Amniotic epithelial cell (primary cell): ENCODE data around the gene ASB17.
A peak's percentile ranks its signal among the peaks of the same experiment; 100 is the strongest.
"Not testable (repeated sequence)": the region's sequence is repeated elsewhere in the genome, so short reads cannot be mapped to it uniquely, and the experiment has no call there.

ENCODE experiments used
- DNase-seq: peaks from one replicate; pipeline ENCODE4 v3.0.0-alpha.2; 2010; ENCODE audit warnings: low read depth

ASB17 gene, protein sequence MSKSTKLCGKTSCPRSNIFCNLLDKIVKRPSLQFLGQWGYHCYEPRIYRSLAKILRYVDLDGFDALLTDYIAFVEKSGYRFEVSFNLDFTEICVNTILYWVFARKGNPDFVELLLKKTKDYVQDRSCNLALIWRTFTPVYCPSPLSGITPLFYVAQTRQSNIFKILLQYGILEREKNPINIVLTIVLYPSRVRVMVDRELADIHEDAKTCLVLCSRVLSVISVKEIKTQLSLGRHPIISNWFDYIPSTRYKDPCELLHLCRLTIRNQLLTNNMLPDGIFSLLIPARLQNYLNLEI

DNA sequence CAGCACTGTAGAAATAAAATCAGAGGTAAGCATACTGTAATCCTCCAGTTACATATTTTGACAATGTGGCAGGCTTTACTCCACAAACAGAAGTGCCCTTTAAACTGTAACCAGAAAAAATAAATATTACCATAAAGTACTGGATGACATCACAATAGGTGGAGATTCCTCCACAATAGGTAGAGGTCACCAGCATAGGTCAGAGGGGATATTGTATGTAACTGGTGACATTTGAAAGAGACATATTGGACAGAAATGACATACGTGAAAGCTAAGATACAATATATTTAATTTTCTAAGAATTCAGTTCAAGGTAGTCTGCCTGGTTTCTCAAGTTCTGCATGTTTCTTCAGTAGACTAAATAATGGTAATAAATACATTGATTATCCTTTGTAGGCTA, at the start of gene ASB17:
TSS of gene ASB17 (minus strand) at position 101 of the 400 bp plus-strand sequence. CDS start 113 bp downstream, outside the sequence.
- DNase-seq: no peak

DNA sequence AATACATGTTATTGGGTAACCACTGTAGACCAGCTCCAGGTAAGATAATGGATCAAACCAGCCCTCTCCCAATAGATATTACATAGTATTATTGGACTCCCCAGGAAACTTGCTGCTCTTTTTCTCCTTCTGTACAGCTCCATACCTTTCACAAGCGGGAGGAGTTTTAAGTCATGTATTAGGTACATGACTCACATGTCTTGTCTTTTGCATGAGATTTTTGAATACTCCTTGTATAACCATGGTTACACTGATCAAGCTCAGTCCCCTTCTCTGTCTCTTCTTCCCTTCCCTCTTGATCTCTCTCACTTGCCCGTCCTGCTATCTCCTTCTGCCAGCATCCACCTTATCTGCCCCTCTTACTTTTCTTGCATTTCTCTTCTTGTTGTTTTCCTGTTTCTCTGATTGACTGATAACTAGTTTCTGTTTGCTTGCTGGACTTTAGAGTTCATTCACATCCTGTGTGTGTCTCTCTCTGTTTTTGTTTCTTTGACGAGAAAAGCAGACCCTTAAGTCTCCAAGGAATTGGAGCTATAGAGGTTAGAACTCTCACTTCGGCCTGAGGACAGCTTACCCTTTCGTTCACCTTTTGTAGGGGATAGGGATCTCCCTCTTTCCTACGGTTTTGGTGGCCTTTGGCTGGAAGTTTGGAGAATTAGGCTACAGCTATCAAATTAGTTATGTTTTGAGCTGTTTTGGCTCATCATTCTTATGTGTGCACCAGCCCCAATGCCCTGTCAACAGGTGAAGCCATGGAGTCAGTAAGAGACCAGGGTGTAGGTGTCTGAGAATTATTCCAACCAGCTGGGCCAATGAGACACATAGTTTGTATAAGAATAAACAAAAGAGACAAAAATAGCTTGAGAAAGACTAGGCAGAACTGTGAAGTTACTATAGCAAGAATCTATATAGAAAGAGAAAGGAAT, 49.0 kb upstream of the ASB17 start:
- no peak for DNase-seq

DNA sequence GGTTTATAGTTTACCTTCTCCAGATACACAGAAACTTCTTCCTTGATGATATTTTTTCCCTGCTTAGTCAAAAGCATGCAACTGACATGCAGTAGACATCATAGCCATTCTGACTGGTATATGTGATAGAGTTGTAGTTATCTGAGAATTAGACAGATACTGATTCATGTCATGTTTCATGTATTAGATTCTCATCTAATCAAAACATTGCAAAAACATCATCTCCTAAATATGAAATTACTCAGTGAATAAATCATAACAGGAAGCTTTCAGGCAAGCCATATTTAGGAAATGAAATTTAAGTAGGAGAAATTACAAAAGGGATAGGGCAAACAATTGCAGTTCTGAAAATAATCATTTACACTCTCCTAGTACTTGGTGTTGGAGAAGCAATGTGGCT, 38.4 kb upstream of the ASB17 start:
- no peak for DNase-seq

DNA sequence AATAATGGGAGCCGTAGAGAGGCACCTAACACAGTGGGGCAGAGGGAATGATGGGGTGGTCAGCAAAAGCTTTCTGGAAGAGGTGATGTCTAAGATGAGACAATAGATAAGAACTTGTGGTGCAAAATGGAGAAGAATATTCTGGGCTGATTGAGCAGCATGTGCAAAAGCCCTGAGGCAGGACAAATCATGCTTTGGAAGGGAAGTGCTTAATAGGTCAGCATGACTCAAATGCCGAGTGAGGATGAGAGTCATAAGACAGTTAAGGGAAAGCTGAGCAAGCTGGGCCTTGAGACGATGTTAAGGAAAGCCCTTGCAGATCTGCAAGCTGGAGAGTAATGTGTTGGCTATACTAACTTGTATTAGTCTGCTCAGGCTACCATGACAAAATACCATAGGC, 37.3 kb upstream of the ASB17 start:
- DNase-seq: no peak

DNA sequence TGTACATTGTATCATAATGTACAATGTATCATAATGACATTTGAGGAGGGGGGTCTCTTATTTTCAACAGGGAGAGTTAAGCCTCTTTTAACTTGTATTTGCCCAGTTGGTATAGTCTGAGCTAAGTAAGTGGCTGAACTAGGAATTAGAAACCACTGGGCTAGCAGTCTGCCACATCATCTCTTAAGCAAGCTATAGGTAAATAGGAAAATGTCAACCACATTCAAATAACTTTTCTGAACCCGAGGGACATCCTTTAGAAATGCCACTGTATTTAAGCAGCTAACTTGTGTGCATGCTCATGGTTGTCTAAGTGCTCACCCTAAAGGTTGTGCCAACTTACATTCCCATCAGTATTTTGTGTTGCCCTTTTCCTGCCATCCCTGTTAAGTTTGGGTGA, 35.5 kb upstream of the ASB17 start:
- no peak for DNase-seq

DNA sequence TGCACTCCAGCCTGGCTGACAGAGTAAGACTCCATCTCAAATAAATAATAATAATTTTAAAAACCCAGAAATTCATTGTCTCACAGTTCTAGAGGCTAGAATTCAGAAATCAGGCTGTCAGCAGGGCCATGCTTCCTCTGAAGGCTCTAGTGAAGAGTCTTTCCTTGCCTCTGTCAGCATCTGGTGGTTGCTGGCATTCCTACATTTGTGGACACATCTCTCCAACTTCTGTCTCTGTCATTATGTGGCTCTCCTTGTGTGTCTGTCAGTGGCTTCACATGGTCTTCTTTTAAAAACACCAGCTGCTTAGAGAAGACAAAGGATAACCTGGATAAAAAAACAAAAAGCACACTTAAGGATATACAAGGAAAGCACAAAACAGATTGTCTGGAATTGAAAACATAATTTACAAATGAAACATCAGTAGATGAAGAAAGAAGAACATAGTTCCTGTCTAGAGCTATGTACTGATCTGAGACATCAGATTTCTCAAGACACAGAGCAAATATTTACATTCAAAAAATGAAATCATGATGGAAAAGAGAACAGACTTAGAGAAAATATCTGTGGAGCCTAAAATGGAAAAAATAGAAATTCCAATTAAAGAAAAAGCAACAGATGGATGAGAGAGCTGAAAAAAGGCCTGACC, 32.7 kb upstream of the ASB17 start:
- DNase-seq: peak; percentile 49

DNA sequence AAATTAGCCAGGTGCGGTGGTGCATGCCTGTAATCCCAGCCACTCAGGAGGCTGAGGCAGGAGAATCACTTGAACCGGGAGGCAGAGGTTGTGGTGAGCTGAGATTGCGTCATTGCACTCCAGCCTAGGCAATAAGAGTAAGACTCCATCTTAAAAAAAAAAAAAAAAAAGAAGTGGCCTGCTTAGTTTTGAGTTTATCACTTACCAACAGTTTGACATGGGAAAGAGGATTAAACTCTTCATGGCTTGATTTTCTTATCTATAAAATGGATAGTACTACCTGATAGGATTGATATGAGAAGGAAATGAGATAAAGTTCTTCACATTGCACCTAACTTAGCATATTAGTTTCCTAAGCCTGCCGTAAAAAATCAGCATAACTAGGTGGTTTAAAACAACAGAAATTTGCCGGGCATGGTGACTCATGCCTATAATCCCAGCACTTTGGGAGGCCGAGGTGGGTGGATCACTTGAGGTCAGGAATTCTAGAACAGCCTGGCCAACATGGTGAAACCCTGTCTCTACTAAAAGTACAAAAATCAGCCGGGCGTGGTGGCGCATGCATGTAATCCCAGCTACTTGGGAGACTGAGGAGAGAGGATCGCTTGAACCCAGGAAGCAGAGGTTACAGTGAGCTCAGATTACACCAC, 32.0 kb upstream of the ASB17 start:
- DNase-seq: peak; percentile 92

DNA sequence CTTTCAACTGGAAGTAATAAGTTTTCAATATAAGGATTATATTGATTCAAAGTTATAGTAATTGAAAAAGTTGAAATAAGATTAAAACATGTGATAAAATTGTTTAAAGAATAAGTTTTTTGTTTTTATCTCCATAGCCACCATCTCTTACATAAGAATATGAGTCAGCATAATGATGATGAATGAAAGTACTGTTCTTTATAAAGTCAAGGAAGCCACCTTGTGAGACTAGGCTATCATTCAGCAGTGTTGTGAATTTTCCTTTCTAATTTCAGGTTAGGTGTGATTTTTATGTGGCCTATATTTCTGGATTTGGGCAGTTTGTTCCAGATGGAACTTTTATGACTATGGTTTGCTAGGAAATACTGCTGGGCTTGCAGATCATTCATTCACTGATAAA, 22.4 kb upstream of the ASB17 start:
- DNase-seq: peak; percentile 45

DNA sequence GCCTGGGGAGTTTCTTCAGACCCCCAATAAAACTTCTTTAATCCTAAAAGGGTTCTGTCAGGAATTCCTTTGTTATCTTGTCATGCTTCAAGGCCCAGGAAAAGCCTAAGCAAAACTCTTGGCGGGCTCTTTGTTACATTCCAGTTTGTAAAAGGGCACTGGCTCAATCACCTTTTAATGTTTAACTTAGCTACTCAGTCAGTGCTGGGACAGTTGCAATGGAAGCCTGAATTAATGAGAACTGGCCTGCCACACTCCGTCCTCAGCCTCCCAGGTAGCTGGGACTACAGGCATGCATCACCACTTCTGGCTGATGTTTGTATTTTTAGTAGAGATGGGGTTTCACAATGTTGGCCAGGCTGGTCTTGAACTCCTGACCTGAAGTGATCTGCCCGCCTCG, 21.3 kb upstream of the ASB17 start:
- DNase-seq: no peak

DNA sequence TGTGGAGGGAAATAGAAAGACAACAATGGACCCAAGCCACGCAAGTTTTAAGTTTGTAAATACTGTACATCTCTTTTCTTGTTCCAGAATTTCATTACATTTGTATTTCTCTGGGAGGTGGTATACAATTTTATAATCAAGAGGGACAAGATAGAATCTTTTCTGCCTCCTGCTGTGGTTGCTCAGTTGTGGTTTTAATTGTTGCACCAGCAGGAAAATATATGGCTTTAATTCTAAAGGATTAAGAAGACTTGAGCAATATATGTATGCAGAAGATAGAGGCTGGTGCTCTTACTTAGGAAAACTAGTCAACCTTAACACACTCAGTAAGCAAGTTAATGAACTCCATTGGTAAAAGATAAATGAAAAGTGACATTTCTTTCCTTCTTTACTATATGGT, 19.8 kb upstream of the ASB17 start:
- DNase-seq: peak; percentile 66

DNA sequence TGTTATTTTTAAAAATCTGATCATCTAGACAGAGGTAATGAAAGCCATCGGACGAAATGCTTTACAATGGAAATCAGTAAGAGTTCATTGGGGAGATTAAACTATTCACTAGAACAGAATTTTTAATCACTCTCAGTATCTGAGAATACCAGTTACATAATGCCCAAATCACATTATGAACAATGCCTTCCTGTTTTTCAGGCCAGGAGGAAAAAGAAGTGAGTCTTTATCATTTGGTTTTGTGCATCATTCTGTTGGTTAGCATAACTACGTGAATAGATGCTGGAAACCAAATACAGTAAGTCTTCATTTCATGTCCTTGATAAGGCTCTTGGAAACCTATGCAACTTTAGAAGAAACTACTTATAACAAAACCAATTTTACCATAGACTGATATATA, 18.0 kb upstream of the ASB17 start:
- DNase-seq: no peak

DNA sequence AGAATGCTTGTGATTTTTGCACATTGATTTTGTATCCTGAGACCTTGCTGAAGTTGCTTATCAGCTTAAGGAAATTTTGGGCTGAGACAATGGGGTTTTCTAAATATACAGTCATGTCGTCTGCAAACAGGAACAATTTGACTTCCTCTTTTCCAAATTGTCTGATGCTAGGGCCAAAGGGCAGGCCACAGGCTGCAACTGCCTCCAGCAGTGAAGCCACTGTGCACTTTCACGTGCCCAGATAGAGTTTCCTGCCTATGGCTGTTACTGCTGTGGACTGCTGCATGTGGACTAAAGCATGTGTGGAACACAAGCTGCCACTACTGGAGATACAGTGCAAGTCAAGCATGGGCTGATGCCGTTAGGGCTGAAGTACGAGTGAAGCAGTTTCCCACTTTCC, 10.8 kb upstream of the ASB17 start:
- DNase-seq: not testable (repeated sequence)

DNA sequence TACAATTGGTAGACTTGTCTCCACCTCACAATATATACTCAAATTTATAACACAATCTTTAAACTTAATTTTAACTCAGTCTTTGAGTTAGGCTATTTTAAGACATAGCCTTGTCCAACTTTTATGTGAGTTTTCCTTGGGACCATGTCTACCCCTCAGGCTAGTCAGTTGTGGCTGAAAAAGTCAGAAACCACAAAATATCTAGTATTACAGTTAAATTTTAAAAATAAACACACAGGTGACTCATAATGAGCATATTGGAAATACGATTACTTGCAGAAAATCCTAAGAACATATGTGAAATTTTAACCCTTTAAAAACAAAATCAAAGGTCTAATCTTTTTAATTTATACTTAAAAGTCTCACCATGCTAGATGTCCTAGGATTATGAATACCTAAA, 4.8 kb upstream of the ASB17 start:
- DNase-seq: peak; percentile 15

DNA sequence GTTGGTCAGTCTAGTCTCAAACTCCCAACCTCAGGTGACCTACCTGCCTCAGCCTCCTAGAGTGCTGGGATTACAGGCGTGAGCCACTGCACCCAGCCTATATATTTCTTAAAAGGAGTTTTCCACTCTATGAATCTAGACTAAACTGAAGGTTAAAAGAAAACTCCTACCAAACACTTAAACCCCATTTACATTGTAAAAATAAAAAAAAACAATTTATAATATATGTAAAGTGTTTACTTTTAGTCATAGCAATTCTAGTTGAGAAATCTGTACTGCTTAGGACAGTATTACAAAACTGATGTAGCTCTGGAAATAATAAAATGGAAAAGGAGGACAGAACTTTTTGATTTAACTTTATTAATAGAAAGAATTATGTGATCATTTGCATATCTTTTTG, 9.5 kb downstream of the ASB17 start:
- no peak for DNase-seq

DNA sequence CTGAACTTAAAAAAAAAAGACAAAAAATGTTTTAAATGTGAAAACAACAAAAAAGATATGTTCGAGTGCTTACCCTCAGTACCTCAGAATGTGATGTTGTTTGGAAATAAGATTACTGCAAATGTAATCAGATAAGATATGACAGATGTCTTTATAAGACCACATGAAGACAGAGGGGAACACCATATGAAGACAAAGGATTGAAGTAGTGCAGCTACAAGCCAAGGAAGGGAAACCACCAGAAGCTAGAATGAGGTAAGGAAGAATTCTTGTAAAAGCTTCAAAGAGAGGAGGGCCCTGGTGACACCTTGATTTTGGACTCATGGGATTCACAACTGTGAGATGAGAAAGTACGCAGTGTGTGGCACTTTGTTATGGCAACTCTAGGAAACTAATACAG, 15.4 kb downstream of the ASB17 start:
- DNase-seq: no peak

DNA sequence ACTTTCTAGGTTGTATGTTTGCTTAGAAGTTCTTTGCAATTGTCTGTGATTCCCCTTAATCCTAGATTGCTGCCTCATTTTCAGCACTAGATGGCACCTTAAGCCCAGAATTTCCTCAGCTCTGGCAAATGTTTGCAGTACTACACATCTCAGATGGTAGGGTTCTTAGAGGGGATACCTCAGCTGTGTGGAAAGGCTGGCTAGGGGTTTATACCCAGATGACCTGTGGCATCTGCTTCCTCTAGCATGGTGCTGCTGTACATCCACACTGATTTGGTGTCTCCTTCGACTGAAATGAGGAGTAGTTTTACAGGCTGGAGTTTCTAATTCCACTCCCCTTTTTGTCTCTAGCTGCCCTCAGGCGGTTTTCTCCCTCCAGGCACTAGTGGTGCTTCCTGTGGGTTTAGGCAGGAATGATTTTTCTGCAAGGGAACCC, 23.5 kb downstream of the ASB17 start:
- DNase-seq: peak; percentile 64

DNA sequence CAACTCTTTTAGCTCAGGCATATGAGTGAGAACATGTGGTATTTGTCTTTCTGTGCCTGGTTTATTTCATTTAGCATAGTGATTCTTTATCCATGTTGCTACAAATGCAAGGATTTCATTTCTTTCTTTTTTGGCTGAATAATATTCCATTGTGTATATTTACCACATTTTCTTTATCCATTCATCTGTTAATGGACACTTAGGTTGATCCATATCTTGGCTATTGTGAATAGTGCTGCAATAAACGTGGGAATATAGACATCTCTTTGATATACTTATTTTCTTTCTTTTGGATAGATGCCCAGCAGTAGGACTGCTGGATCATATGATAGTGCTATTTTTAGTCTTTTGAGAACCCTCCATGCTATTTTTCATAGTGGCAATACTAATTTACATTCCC, 30.8 kb downstream of the ASB17 start:
- no peak for DNase-seq

DNA sequence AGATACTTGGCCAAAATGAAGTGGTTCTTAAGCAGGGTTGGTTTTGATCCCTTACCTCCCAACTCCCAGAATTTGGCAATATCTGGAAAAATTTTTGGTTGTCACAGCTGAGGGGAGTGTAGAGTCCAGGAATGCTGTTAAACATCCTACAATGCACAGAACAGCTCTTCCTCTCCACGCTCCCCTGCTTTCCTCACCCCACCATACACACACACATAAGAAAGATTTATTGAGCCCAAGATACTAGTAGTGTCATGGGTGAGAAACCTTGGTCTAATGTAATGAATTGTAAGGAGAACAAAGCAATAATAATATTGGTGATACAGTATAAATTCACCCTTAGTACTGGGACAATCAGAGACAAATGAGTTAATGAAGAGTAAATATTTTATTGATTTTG, 47.8 kb downstream of the ASB17 start:
- DNase-seq: no peak

DNA sequence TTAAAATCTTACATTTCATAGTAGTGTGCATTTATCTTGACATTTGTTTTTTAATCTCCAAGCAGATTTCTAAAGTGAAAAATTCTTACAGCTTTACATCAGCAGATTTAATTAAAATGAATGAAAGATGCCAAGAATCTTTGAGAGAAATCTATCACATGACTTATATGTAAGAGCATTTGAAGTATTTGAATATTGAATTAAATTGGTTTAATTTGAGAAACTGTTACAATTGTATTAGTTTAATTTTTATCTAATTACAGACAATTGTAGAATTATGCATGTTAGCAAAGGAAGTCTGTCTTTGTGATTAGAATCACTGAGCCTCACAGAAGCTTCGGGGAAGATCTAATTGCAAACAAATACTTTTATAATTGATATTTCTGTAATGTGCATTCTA, 52.2 kb downstream of the ASB17 start:
- no peak for DNase-seq

DNA sequence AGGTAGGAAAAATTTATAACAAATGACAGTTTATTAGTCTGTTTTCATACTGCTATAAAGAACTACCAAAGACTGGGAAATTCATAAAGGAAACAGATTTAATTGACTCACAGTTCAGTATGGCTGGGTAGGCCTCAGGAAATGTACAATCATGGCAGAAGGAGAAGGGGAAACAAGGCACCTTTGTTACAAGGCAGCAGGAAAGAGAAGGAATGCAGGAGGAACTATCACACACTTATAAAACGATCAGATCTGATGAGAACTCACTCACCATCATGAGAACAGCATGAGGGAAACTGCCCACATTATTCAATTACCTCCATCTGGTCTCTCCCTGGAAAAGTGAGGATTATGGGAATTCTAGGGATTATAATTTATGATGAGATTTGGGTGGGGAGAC, 61.3 kb downstream of the ASB17 start:
- DNase-seq: no peak
